ENCODE data around the gene SLC39A12. TPM values are rescaled to one million over a fixed set of nuclear protein-coding genes. Genes with fewer than 3 reads are reported as not detected.
"Not testable (repeated sequence)": the region's sequence is repeated elsewhere in the genome, so short reads cannot be mapped to it uniquely, and the experiment has no call there.

Gene SLC39A12
- total RNA-seq, 1 donor from 2014 or later, result not detected

- DNase-seq (ENCODE audit: low spot score), result no peak
- intact Hi-C loops (cut with micrococcal nuclease), result no loop called here
- no peak overlapping the region for H3K4me3 Mint-ChIP-seq (ENCODE audit: low read depth)
- H3K36me3 Mint-ChIP-seq (ENCODE audit: low read depth), result no peaks in the 10 kb centered on the region
- H3K9me3 Mint-ChIP-seq, result no peaks in the 10 kb centered on the region
- H3K27ac Mint-ChIP-seq, result no peak overlapping the region
- H3K4me1 Mint-ChIP-seq (ENCODE audit: low read depth), result no peaks in the 10 kb centered on the region
- no peaks in the 10 kb centered on the region for H3K27me3 Mint-ChIP-seq (ENCODE audit: low read depth)
Measured at GRCh38 chr10:17943033-17943745, 8.5 kb upstream of the SLC39A12 start.

DNA sequence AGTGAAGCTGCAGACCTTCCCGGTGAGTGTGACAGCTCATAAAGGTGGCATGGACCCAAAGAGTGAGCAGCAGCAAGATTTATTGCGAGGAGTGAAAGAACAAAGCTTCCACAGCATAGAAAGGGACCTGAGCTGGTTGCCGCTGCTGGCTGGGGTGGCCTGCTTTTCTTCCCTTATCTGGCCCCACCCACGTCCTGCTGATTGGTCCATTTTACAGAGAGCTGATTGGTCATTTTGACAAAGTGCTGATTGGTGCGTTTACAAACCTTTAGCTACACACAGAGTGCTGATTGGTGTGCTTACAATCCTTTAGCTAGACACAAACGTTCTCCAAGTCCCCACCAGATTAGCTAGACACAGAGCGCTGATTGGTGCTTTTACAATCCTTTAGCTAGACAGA lies 1.4 kb upstream of the SLC39A12 start:
- H3K27ac Mint-ChIP-seq; intact Hi-C loops (cut with micrococcal nuclease): not testable (repeated sequence)

GRCh38 chr10:17950726-17951125 lies 992 bp upstream of the SLC39A12 start:
- H3K36me3 Mint-ChIP-seq (ENCODE audit: low read depth), result no peaks in the 10 kb centered on the region
- no peaks in the 10 kb centered on the region for H3K27me3 Mint-ChIP-seq (ENCODE audit: low read depth)
- no peak overlapping the region for H3K4me3 Mint-ChIP-seq (ENCODE audit: low read depth)
- H3K4me1 Mint-ChIP-seq (ENCODE audit: low read depth), result no peaks in the 10 kb centered on the region
- intact Hi-C loops (cut with micrococcal nuclease), result no loop called here
- peaks cover 8% of the 10 kb centered on the region for H3K9me3 Mint-ChIP-seq
- no peak overlapping the region for H3K27ac Mint-ChIP-seq
- DNase-seq (ENCODE audit: low spot score), result no peak

More for the DNA sequence above, 1.4 kb upstream of the SLC39A12 start:
- H3K4me3 Mint-ChIP-seq (ENCODE audit: low read depth); H3K36me3 Mint-ChIP-seq (ENCODE audit: low read depth); H3K4me1 Mint-ChIP-seq (ENCODE audit: low read depth); H3K27me3 Mint-ChIP-seq (ENCODE audit: low read depth); H3K9me3 Mint-ChIP-seq; DNase-seq (ENCODE audit: low spot score): not testable (repeated sequence)

- H3K27me3 Mint-ChIP-seq (ENCODE audit: low read depth); intact Hi-C loops (cut with micrococcal nuclease); H3K4me1 Mint-ChIP-seq (ENCODE audit: low read depth); H3K4me3 Mint-ChIP-seq (ENCODE audit: low read depth); H3K36me3 Mint-ChIP-seq (ENCODE audit: low read depth); H3K27ac Mint-ChIP-seq; DNase-seq (ENCODE audit: low spot score); H3K9me3 Mint-ChIP-seq: not testable (repeated sequence)
Measured at GRCh38 chr10:17954372-17954771, 2.7 kb downstream of the SLC39A12 start.

GRCh38 chr10:17954861-17955260 lies 3.1 kb downstream of the SLC39A12 start:
- Mint-ChIP-seq H3K9me3 (peaks cover 7% of the 10 kb centered on the region), H3K36me3 (ENCODE audit: low read depth) (no peaks in the 10 kb centered on the region), H3K27me3 (ENCODE audit: low read depth) (no peaks in the 10 kb centered on the region), H3K27ac (no peak overlapping the region), H3K4me3 (ENCODE audit: low read depth) (no peak overlapping the region), H3K4me1 (ENCODE audit: low read depth) (no peaks in the 10 kb centered on the region)
- intact Hi-C loops (cut with micrococcal nuclease), result no loop called here
- DNase-seq (ENCODE audit: low spot score), result no peak

GRCh38 chr10:17958049-17958448 lies 6.3 kb downstream of the SLC39A12 start:
- Mint-ChIP-seq H3K27ac (no peak overlapping the region), H3K27me3 (ENCODE audit: low read depth) (no peaks in the 10 kb centered on the region), H3K36me3 (ENCODE audit: low read depth) (no peaks in the 10 kb centered on the region), H3K4me3 (ENCODE audit: low read depth) (no peak overlapping the region), H3K4me1 (ENCODE audit: low read depth) (no peaks in the 10 kb centered on the region), H3K9me3 (peaks cover 3% of the 10 kb centered on the region)
- intact Hi-C loops (cut with micrococcal nuclease), result no loop called here
- no peak for DNase-seq (ENCODE audit: low spot score)

DNA sequence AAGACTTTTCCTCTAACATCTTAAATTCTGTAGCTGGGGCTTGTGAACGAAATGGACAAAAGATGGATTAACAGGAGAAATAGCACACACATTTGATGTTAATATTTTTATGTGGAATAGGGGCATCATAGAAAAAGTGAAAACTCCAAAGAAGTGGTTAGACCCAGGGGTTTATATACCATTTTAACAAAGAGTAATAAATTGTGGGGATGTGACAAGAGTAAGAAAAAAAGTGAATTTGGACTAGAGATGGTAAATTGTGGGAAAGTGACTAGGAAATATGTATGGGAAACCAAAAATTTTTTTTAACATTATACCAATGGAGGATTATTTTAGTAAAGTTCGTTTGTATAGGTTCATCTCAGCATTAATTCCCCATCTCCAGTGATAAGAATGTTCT lies 8.2 kb downstream of the SLC39A12 start:
- no peaks in the 10 kb centered on the region for H3K4me1 Mint-ChIP-seq (ENCODE audit: low read depth)
- H3K4me3 Mint-ChIP-seq (ENCODE audit: low read depth), result no peak overlapping the region
- intact Hi-C loops (cut with micrococcal nuclease), result no loop called here
- H3K36me3 Mint-ChIP-seq (ENCODE audit: low read depth), result no peaks in the 10 kb centered on the region
- peaks cover 3% of the 10 kb centered on the region for H3K9me3 Mint-ChIP-seq
- no peak for DNase-seq (ENCODE audit: low spot score)
- no peaks in the 10 kb centered on the region for H3K27me3 Mint-ChIP-seq (ENCODE audit: low read depth)
- no peak overlapping the region for H3K27ac Mint-ChIP-seq

GRCh38 chr10:17961551-17962422 lies 10.1 kb downstream of the SLC39A12 start:
- no peaks in the 10 kb centered on the region for H3K4me1 Mint-ChIP-seq (ENCODE audit: low read depth)
- no peak overlapping the region for H3K4me3 Mint-ChIP-seq (ENCODE audit: low read depth)
- H3K9me3 Mint-ChIP-seq, result peaks cover 3% of the 10 kb centered on the region
- H3K27me3 Mint-ChIP-seq (ENCODE audit: low read depth), result no peaks in the 10 kb centered on the region
- no peak for DNase-seq (ENCODE audit: low spot score)
- intact Hi-C loops (cut with micrococcal nuclease), result no loop called here
- H3K27ac Mint-ChIP-seq, result no peak overlapping the region
- H3K36me3 Mint-ChIP-seq (ENCODE audit: low read depth), result no peaks in the 10 kb centered on the region

DNA sequence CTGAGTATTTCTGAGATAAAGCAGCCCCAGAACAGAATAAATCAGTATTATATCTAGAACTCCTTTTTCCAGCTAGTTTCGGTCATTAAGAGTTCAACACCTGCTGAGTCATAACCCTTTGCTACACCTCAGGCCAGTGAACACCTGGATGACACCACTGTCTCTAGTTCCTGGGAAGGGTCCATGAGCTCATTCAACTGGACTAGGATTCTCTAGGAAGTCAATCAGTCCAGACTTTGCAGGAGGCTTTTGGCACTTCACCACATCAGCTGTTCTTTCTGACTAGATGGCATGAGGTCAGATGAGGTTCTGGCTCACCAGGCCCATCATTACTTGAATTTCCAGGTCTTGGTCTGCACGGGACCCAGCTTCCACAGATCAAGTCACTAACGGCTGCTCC lies 11.7 kb downstream of the SLC39A12 start:
- no peaks in the 10 kb centered on the region for H3K4me1 Mint-ChIP-seq (ENCODE audit: low read depth)
- H3K9me3 Mint-ChIP-seq, result peaks cover 6% of the 10 kb centered on the region
- H3K36me3 Mint-ChIP-seq (ENCODE audit: low read depth), result no peaks in the 10 kb centered on the region
- intact Hi-C loops (cut with micrococcal nuclease), result no loop called here
- no peaks in the 10 kb centered on the region for H3K27me3 Mint-ChIP-seq (ENCODE audit: low read depth)
- H3K4me3 Mint-ChIP-seq (ENCODE audit: low read depth), result no peak overlapping the region
- no peak for DNase-seq (ENCODE audit: low spot score)
- no peak overlapping the region for H3K27ac Mint-ChIP-seq

DNA sequence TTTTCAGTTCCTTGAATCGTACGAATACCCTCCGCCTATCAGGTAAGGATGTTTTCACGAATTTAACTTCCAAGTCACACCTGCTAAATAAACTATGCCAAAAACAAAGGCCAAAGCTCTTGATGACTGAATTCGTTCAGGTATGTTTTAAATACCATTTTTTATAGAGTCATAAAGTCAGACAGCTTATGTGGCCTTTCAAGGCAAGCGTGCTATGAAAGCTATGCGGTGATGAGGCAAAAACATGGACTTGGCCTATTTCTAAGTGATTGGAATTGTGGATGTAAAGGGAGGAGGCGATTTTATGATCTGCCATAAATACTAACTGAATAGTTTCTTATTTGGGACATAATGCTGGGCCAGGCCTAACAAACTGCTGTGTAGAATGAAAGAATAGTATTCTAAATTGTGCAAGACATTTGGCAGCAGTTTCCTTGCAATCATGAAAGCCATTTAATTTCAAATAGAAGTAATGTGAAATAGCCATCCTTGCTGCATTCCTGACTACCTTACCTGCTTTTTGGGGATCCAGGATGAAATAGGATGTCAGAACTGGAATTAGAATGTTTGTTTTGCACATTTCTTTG lies 14.0 kb downstream of the SLC39A12 start:
- no peak for DNase-seq (ENCODE audit: low spot score)
- no peak overlapping the region for H3K27ac Mint-ChIP-seq
- H3K27me3 Mint-ChIP-seq (ENCODE audit: low read depth), result no peaks in the 10 kb centered on the region
- intact Hi-C loops (cut with micrococcal nuclease), result no loop called here
- H3K4me3 Mint-ChIP-seq (ENCODE audit: low read depth), result no peak overlapping the region
- no peaks in the 10 kb centered on the region for H3K36me3 Mint-ChIP-seq (ENCODE audit: low read depth)
- peaks cover 9% of the 10 kb centered on the region for H3K9me3 Mint-ChIP-seq
- no peaks in the 10 kb centered on the region for H3K4me1 Mint-ChIP-seq (ENCODE audit: low read depth)

GRCh38 chr10:17974505-17974904 lies 22.8 kb downstream of the SLC39A12 start:
- intact Hi-C loops (cut with micrococcal nuclease), result no loop called here
- no peaks in the 10 kb centered on the region for H3K36me3 Mint-ChIP-seq (ENCODE audit: low read depth)
- H3K27me3 Mint-ChIP-seq (ENCODE audit: low read depth), result no peaks in the 10 kb centered on the region
- H3K4me1 Mint-ChIP-seq (ENCODE audit: low read depth), result no peaks in the 10 kb centered on the region
- no peak overlapping the region for H3K27ac Mint-ChIP-seq
- H3K4me3 Mint-ChIP-seq (ENCODE audit: low read depth), result no peak overlapping the region
- no peaks in the 10 kb centered on the region for H3K9me3 Mint-ChIP-seq
- no peak for DNase-seq (ENCODE audit: low spot score)

- H3K4me1 Mint-ChIP-seq (ENCODE audit: low read depth), result no peaks in the 10 kb centered on the region
- no peaks in the 10 kb centered on the region for H3K36me3 Mint-ChIP-seq (ENCODE audit: low read depth)
- no peak overlapping the region for H3K4me3 Mint-ChIP-seq (ENCODE audit: low read depth)
- no peak overlapping the region for H3K27ac Mint-ChIP-seq
- H3K27me3 Mint-ChIP-seq (ENCODE audit: low read depth), result no peaks in the 10 kb centered on the region
- intact Hi-C loops (cut with micrococcal nuclease), result no loop called here
- DNase-seq (ENCODE audit: low spot score), result no peak
- no peaks in the 10 kb centered on the region for H3K9me3 Mint-ChIP-seq
Measured at GRCh38 chr10:17980846-17981565, 29.3 kb downstream of the SLC39A12 start.

Data from activated T-helper 2 cell treated with anti-CD3 and anti-CD28 coated beads, Interferon-gamma antibody, Interleukin-2, Interleukin-4, amounts not matched to agents 10 μg/mL and 5 μg/mL and 100 μg/mL, durations not matched to agents 14 hours and 24 hours and 36 hours (primary cell).